SK-N-SH (cell line): ENCODE results near the gene DSP. TPM values are rescaled to one million over a fixed set of nuclear protein-coding genes. Genes with fewer than 3 reads are reported as not detected.

Source experiments
- CTCF ChIA-PET: fragments of 300-600, 350-600 bp; formaldehyde crosslinking; extraction: SDS; loops from one replicate; lab custom pipeline; 2021; lab: Yijun Ruan, JAX
- POLR2A ChIA-PET: fragments of 350-600 bp; sonication (Branson Sonifier 250); formaldehyde crosslinking; extraction: SDS; loops from one replicate; lab custom pipeline; 2020; ENCODE audit warnings: antibody characterized with exemption, inconsistent platforms; lab: Yijun Ruan, JAX
- DNase-seq: peaks from one replicate; pipeline ENCODE4 v3.0.0; 2012
- H2AFZ ChIP-seq: fragments of 200-600 bp; sonication (generic); 2 replicates; pipeline ENCODE4 v1.8.1; 2016; ENCODE audit warnings: antibody characterized with exemption, mild to moderate bottlenecking, low read depth
- H3F3A ChIP-seq: fragments of 200-600 bp; sonication (generic); replicated peaks from 2 replicates; pipeline ENCODE3; 2016; ENCODE audit warnings: antibody characterized with exemption, mild to moderate bottlenecking; ENCODE audit not compliant: insufficient read depth
- H3K27ac ChIP-seq, 2 experiments: fragments of 200-500 bp in 1 of 2; fragments of 200-600 bp in 1 of 2; sonication (Bioruptor generic) in 1 of 2; sonication (generic), shearing (Covaris generic) in 1 of 2; 2 replicates each; pipeline versions ENCODE4 v1.5.1 to v1.6.1; 2014 to 2016; ENCODE audit warnings: low read depth in 2 of 2, inconsistent platforms in 1 of 2, low read length in 1 of 2, mild to moderate bottlenecking in 1 of 2, mixed read lengths in 1 of 2
- H3K27me3 ChIP-seq: fragments of 200-600 bp; sonication (generic), shearing (Covaris generic); 2 replicates; pipeline ENCODE4 v1.6.1; 2016; ENCODE audit warnings: mixed run types; ENCODE audit not compliant: insufficient read depth
- H3K36me3 ChIP-seq, 2 experiments: fragments of 200-500 bp in 1 of 2; fragments of 200-600 bp in 1 of 2; sonication (Bioruptor generic) in 1 of 2; sonication (generic) in 1 of 2; replicated peaks in 1 of 2; 2 replicates each; pipeline versions ENCODE3 to v1.5.1; 2014 to 2016; ENCODE audit warnings: low read length in 1 of 2, mild to moderate bottlenecking in 1 of 2; ENCODE audit not compliant: insufficient read depth in 2 of 2, control insufficient read depth in 1 of 2
- H3K4me1 ChIP-seq, 2 experiments: fragments of 200-500 bp in 1 of 2; fragments of 200-600 bp in 1 of 2; sonication (Bioruptor generic) in 1 of 2; sonication (generic), shearing (Covaris generic) in 1 of 2; 2 replicates each; pipeline versions ENCODE4 v1.5.1 to v1.6.1; 2014 to 2016; ENCODE audit warnings: low read depth in 1 of 2, low read length in 1 of 2, mixed run types in 1 of 2; ENCODE audit not compliant: insufficient read depth in 2 of 2, control insufficient read depth in 1 of 2
- H3K4me2 ChIP-seq: fragments of 200-600 bp; sonication (generic), shearing (Covaris generic); 2 replicates; pipeline ENCODE4 v1.6.1; 2017; ENCODE audit warnings: mixed run types
- H3K4me3 ChIP-seq, 2 experiments: fragments of 200-500 bp in 1 of 2; fragments of 200-600 bp in 1 of 2; sonication (Bioruptor generic) in 1 of 2; sonication (generic), shearing (Covaris generic) in 1 of 2; 2 replicates each; pipeline versions ENCODE4 v1.5.1 to v1.8.1; 2014 to 2016; ENCODE audit warnings: low read depth in 2 of 2, inconsistent platforms in 1 of 2, low read length in 1 of 2, mild to moderate bottlenecking in 1 of 2, mixed read lengths in 1 of 2, moderate library complexity in 1 of 2
- H3K79me2 ChIP-seq: fragments of 200-600 bp; sonication (generic); 2 replicates; pipeline ENCODE4 v1.8.1; 2017; ENCODE audit warnings: mild to moderate bottlenecking; ENCODE audit not compliant: insufficient read depth
- H3K9ac ChIP-seq: fragments of 200-600 bp; sonication (generic); 2 replicates; pipeline ENCODE4 v1.6.1; 2017; ENCODE audit warnings: mixed run types
- H3K9me2 ChIP-seq: fragments of 200-600 bp; sonication (generic); 2 replicates; pipeline ENCODE4 v1.6.1; 2017; ENCODE audit warnings: mixed run types
- H3K9me3 ChIP-seq: fragments of 200-600 bp; sonication (generic); 2 replicates; pipeline ENCODE4 v1.6.1; 2017; ENCODE audit warnings: mixed run types, mild to moderate bottlenecking, moderate library complexity
- H4K20me1 ChIP-seq: fragments of 200-600 bp; sonication (generic); 2 replicates; pipeline ENCODE4 v1.6.1; 2017; ENCODE audit warnings: mild to moderate bottlenecking, mixed run types; ENCODE audit not compliant: insufficient read depth
- ELF1 ChIP-seq: IDR thresholded peaks from 2 replicates; pipeline ENCODE4 v1.4.0; 2012
- EZH2phosphoT487 ChIP-seq: fragments of 200-600 bp; sonication (generic); IDR thresholded peaks from 2 replicates; pipeline ENCODE4 v1.6.1; 2017; ENCODE audit warnings: low read depth, mixed run types, mild to moderate bottlenecking, antibody characterized with exemption, moderate library complexity, borderline replicate concordance
- FOSL2 ChIP-seq: IDR thresholded peaks from 2 replicates; pipeline ENCODE4 v1.4.0; 2012; ENCODE audit warnings: low read depth, mild to moderate bottlenecking, moderate library complexity, borderline replicate concordance
- FOXJ3 ChIP-seq: sonication (generic); formaldehyde crosslinking; IDR thresholded peaks from 2 replicates; pipeline ENCODE4 v1.5.1; 2020; ENCODE audit warnings: mild to moderate bottlenecking, missing genetic modification reagents
- FOXM1 ChIP-seq: IDR thresholded peaks from 2 replicates; pipeline ENCODE4 v1.4.0; 2012; ENCODE audit warnings: low read depth, mild to moderate bottlenecking
- GATA2 ChIP-seq: sonication (generic); formaldehyde crosslinking; IDR thresholded peaks from 2 replicates; pipeline ENCODE4 v1.5.0; 2020; ENCODE audit warnings: mild to moderate bottlenecking, missing genetic modification reagents
- MXI1 ChIP-seq: IDR thresholded peaks from 2 replicates; pipeline ENCODE4 v1.6.1; 2012; ENCODE audit warnings: mild to moderate bottlenecking, low read depth, low read length, improper control_type of control experiment
- NRF1 ChIP-seq: IDR thresholded peaks from 2 replicates; pipeline ENCODE4 v1.6.1; 2012; ENCODE audit warnings: low read depth, mild to moderate bottlenecking, low read length
- POLR2AphosphoS5 ChIP-seq: IDR thresholded peaks from 2 replicates; pipeline ENCODE4 v1.6.1; 2012; ENCODE audit warnings: low read depth, low read length
- RAD21 ChIP-seq: IDR thresholded peaks from 2 replicates; pipeline ENCODE4 v1.6.1; 2012; ENCODE audit warnings: mild to moderate bottlenecking, low read length
- RFX5 ChIP-seq: IDR thresholded peaks from 2 replicates; pipeline ENCODE4 v1.6.1; 2012; ENCODE audit warnings: mild to moderate bottlenecking, improper control_type of control experiment, low read length
- TAF1 ChIP-seq: IDR thresholded peaks from 2 replicates; pipeline ENCODE4 v1.6.1; 2012; ENCODE audit warnings: low read depth, mild to moderate bottlenecking, low read length, moderate library complexity, borderline replicate concordance
- TCF12 ChIP-seq: IDR thresholded peaks from 2 replicates; pipeline ENCODE4 v1.4.0; 2012
- TEAD4 ChIP-seq: IDR thresholded peaks from 2 replicates; pipeline ENCODE4 v1.4.0; 2012; ENCODE audit warnings: mild to moderate bottlenecking, borderline replicate concordance; ENCODE audit not compliant: insufficient read depth
- YY1 ChIP-seq: IDR thresholded peaks from 2 replicates; pipeline ENCODE4 v1.4.0; 2012; ENCODE audit warnings: low read depth, mild to moderate bottlenecking
- WGBS: methylation state at CpG from one replicate; pipeline ENCODE4 v1.1.6; 2017; ENCODE audit warnings: low lambda C conversion rate; 5-methylcytosine and 5-hydroxymethylcytosine counted together
- polyA plus RNA-seq, 3 experiments: library from polyadenylated mRNA; depleted of rRNA; stranded (reverse); fragments of >200 nt; gene quantifications; 2 replicates each; pipeline ENCODE4 v1.2.3, GENCODE V29; 2012
- TF ChIP-seq, protein P1 (sequence below): IDR thresholded peaks from 2 replicates; pipeline ENCODE4; 2012
- TF ChIP-seq, protein P2 (sequence below): fragments of 150-350 bp; IDR thresholded peaks from 2 replicates; pipeline ENCODE4 v1.6.1; 2016; ENCODE audit warnings: mild to moderate bottlenecking, low read depth, low read length
- TF ChIP-seq, protein P3 (sequence below): IDR thresholded peaks from 2 replicates; pipeline ENCODE4 v1.4.0; 2012; ENCODE audit warnings: low read depth
- TF ChIP-seq, protein P4 (sequence below): fragments of 150-350 bp; IDR thresholded peaks from 2 replicates; pipeline ENCODE4 v1.6.1; 2017; ENCODE audit warnings: antibody characterized with exemption, low read length, low read depth, borderline replicate concordance
- TF ChIP-seq, protein P5 (sequence below): IDR thresholded peaks from 2 replicates; pipeline ENCODE4 v1.4.0; 2012; ENCODE audit warnings: low read depth, borderline replicate concordance
- TF ChIP-seq, protein P6 (sequence below): IDR thresholded peaks from 2 replicates; pipeline ENCODE4 v1.4.0; 2012; ENCODE audit warnings: low read depth, borderline replicate concordance

The DSP gene
- polyA plus RNA-seq, 1 of the 3 experiments (the other 2 are of a cell fraction), result 0.02 TPM

DNA sequence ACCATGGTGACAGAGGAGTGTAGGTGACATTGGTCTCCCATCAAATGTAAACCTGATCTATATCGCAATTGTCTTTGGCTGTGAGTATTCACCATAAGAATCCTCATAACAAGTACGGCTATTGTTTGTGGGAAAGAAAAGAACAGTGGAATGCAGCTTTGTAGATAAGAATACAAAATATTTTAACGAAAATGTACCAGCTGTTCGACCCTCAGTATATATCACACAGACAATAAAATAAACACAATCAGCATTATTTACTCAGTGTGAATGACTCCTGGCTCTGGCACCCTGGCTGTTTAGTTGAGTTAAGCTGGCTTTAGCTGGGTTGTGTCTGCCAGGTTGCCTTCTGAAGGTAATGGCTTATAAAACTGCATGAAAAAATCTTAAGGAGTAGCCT lies 91.9 kb downstream of the DSP start:
- H3K36me3 ChIP-seq, result no peaks in the 10 kb centered on the region
- H3K27me3 ChIP-seq, result no peaks in the 10 kb centered on the region
- H3K4me1 ChIP-seq, result no peaks in the 10 kb centered on the region
- ChIA-PET POLR2A (no interaction called here), CTCF (no interaction called here)
- H3K9ac ChIP-seq, result no peak overlapping the region
- H3K27ac ChIP-seq, result no peak overlapping the region
- H3K4me2 ChIP-seq, result no peak overlapping the region
- H3K9me3 ChIP-seq, result no peaks in the 10 kb centered on the region
- DNase-seq, result no peak
- H3K79me2 ChIP-seq, result no peaks in the 10 kb centered on the region
- H3K4me3 ChIP-seq, result no peak overlapping the region
- no peaks in the 10 kb centered on the region for H4K20me1 ChIP-seq
- no peak for TF ChIP-seq MXI1
- no peak for TF ChIP-seq RAD21
- TF ChIP-seq FOSL2, result no peak
- TF ChIP-seq TEAD4, result no peak
- no peak for TF ChIP-seq EZH2phosphoT487
- TF ChIP-seq, protein P1, sequence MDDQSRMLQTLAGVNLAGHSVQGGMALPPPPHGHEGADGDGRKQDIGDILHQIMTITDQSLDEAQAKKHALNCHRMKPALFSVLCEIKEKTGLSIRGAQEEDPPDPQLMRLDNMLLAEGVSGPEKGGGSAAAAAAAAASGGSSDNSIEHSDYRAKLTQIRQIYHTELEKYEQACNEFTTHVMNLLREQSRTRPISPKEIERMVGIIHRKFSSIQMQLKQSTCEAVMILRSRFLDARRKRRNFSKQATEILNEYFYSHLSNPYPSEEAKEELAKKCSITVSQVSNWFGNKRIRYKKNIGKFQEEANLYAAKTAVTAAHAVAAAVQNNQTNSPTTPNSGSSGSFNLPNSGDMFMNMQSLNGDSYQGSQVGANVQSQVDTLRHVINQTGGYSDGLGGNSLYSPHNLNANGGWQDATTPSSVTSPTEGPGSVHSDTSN, result no peak
- TF ChIP-seq TCF12, result no peak
- no peak for TF ChIP-seq ELF1
- no peak for TF ChIP-seq POLR2AphosphoS5
- TF ChIP-seq, protein P2, sequence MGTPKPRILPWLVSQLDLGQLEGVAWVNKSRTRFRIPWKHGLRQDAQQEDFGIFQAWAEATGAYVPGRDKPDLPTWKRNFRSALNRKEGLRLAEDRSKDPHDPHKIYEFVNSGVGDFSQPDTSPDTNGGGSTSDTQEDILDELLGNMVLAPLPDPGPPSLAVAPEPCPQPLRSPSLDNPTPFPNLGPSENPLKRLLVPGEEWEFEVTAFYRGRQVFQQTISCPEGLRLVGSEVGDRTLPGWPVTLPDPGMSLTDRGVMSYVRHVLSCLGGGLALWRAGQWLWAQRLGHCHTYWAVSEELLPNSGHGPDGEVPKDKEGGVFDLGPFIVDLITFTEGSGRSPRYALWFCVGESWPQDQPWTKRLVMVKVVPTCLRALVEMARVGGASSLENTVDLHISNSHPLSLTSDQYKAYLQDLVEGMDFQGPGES, result no peak
- no peak for TF ChIP-seq TAF1
- no peak for TF ChIP-seq GATA2 (CRISPR knock-in tag)
- no peak for TF ChIP-seq NRF1
- TF ChIP-seq, protein P3, sequence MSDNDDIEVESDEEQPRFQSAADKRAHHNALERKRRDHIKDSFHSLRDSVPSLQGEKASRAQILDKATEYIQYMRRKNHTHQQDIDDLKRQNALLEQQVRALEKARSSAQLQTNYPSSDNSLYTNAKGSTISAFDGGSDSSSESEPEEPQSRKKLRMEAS, result no peak
- H3F3A ChIP-seq, result no peaks in the 10 kb centered on the region
- WGBS, result 49% methylated on average over 4 of the region's 4 CpGs
- no peak overlapping the region for H2AFZ ChIP-seq
- H3K9me2 ChIP-seq, result no peaks in the 10 kb centered on the region

DNA sequence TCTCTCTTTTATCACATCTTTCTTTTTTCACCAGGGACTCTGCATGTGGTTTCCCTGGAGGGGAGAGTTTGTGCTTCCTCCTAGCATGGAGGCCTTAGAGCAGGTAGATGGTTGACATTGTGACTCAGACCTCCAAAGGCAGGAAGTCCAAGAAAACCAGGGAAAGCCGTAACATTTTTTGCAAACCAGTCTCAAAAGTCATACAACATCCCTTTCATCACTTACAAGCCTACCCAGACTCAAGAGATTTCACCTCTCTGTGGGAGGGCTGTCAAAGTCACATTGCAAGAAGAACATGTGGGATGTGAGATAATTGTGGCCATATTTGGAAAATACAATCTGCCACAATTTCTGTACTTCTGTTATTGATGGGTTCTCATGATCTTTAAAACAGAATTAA lies 94.7 kb downstream of the DSP start:
- no peaks in the 10 kb centered on the region for H3K36me3 ChIP-seq
- no peaks in the 10 kb centered on the region for H3F3A ChIP-seq
- ChIA-PET POLR2A (no interaction called here), CTCF (no interaction called here)
- H3K4me1 ChIP-seq, result no peaks in the 10 kb centered on the region
- H3K9me2 ChIP-seq, result no peaks in the 10 kb centered on the region
- no peaks in the 10 kb centered on the region for H3K79me2 ChIP-seq
- H3K4me2 ChIP-seq, result no peak overlapping the region
- no peak overlapping the region for H2AFZ ChIP-seq
- H3K9ac ChIP-seq, result no peak overlapping the region
- no peaks in the 10 kb centered on the region for H3K27me3 ChIP-seq
- 60% methylated on average over 1 of the region's 1 CpG for WGBS
- no peak overlapping the region for H3K27ac ChIP-seq
- H3K9me3 ChIP-seq, result no peaks in the 10 kb centered on the region
- no peaks in the 10 kb centered on the region for H4K20me1 ChIP-seq
- H3K4me3 ChIP-seq, result no peak overlapping the region
- no peak for DNase-seq
- TF ChIP-seq, protein P4, sequence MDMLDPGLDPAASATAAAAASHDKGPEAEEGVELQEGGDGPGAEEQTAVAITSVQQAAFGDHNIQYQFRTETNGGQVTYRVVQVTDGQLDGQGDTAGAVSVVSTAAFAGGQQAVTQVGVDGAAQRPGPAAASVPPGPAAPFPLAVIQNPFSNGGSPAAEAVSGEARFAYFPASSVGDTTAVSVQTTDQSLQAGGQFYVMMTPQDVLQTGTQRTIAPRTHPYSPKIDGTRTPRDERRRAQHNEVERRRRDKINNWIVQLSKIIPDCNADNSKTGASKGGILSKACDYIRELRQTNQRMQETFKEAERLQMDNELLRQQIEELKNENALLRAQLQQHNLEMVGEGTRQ, result no peak
- TF ChIP-seq YY1, result no peak
- TF ChIP-seq, protein P5, sequence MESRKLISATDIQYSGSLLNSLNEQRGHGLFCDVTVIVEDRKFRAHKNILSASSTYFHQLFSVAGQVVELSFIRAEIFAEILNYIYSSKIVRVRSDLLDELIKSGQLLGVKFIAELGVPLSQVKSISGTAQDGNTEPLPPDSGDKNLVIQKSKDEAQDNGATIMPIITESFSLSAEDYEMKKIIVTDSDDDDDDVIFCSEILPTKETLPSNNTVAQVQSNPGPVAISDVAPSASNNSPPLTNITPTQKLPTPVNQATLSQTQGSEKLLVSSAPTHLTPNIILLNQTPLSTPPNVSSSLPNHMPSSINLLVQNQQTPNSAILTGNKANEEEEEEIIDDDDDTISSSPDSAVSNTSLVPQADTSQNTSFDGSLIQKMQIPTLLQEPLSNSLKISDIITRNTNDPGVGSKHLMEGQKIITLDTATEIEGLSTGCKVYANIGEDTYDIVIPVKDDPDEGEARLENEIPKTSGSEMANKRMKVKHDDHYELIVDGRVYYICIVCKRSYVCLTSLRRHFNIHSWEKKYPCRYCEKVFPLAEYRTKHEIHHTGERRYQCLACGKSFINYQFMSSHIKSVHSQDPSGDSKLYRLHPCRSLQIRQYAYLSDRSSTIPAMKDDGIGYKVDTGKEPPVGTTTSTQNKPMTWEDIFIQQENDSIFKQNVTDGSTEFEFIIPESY, result no peak
- TF ChIP-seq GATA2 (CRISPR knock-in tag), result no peak
- no peak for TF ChIP-seq FOXJ3
- no peak for TF ChIP-seq RAD21
- TF ChIP-seq FOXM1, result no peak
- TF ChIP-seq RFX5, result no peak
- TF ChIP-seq, protein P6, sequence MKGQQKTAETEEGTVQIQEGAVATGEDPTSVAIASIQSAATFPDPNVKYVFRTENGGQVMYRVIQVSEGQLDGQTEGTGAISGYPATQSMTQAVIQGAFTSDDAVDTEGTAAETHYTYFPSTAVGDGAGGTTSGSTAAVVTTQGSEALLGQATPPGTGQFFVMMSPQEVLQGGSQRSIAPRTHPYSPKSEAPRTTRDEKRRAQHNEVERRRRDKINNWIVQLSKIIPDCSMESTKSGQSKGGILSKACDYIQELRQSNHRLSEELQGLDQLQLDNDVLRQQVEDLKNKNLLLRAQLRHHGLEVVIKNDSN, result no peak
